Esophagus squamous epithelium (tissue), 4 donors: Measurements from ENCODE around the gene GMCL2.
"Not testable (repeated sequence)": the region's sequence is repeated elsewhere in the genome, so short reads cannot be mapped to it uniquely, and the experiment has no call there.

ENCODE experiments used
- CTCF ChIP-seq, 6 experiments: fragments of 450-650 bp in 4 of 6; fragments of 200-600 bp in 2 of 6; sonication (generic) in 2 of 6; IDR thresholded peaks; one replicate each; pipeline ENCODE4 v1.5.1; 2016 to 2019; ENCODE audit warnings: antibody characterized with exemption in 6 of 6, mild to moderate bottlenecking in 4 of 6, moderate library complexity in 4 of 6
- POLR2A ChIP-seq, 4 donors: fragments of 450-650 bp; IDR thresholded peaks; one replicate each; pipeline ENCODE4 v1.6.1; 2017; ENCODE audit warnings: antibody characterized with exemption in 4 of 4, mild to moderate bottlenecking in 4 of 4, moderate library complexity in 3 of 4

GRCh38 chr5:178198151-178198550 is 11.0 kb upstream of the GMCL2 start:
- not testable (repeated sequence) for TF ChIP-seq POLR2A, CTCF (IDR thresholded peaks at IDR 0.05)
